Measurements from ENCODE around the gene SCN9A. TPM values are rescaled to one million over a fixed set of nuclear protein-coding genes. Genes with fewer than 3 reads are reported as not detected.

Gene SCN9A
- total RNA-seq, 1 experiment from 2014 or later: 3.4 TPM

GRCh38 chr2:166238176-166238575 lies 137.6 kb downstream of the SCN9A start:
- no peaks in the 10 kb centered on the region for H3K9me3 ChIP-seq (ENCODE audit: insufficient read depth, low read depth)
- no peaks in the 10 kb centered on the region for H3F3A ChIP-seq (ENCODE audit: insufficient read depth, low read depth)
- CTCF ChIA-PET: no interaction called here
- no peaks in the 10 kb centered on the region for H4K20me1 ChIP-seq (ENCODE audit: insufficient read depth)
- POLR2A ChIA-PET (ENCODE audit: unreplicated experiment): no interaction called here
- intact Hi-C loops (cut with micrococcal nuclease; ENCODE audit: unreplicated experiment): loop anchor here (10.0 kb wide), 1 partner anchor 1977 kb away; no protein-coding TSS in a partner anchor
- H3K27ac ChIP-seq: no peak overlapping the region
- H3K9me2 ChIP-seq (ENCODE audit: insufficient read depth): no peaks in the 10 kb centered on the region
- no peak overlapping the region for H3K4me3 ChIP-seq
- no TSS peak for BruUV-seq (replicated peaks)
- TF ChIP-seq EZH2 (IDR thresholded peaks at IDR 0.05; ENCODE audit: low read depth): no peak
- no peak for DNase-seq
- no peaks in the 10 kb centered on the region for H3K36me3 ChIP-seq (ENCODE audit: low read depth)
- H2AFZ ChIP-seq: no peak overlapping the region
- H3K79me2 ChIP-seq (ENCODE audit: low read depth): no peaks in the 10 kb centered on the region
- no peaks in the 10 kb centered on the region for H3K27me3 ChIP-seq (ENCODE audit: insufficient read depth, low read depth)
- H3K4me2 ChIP-seq: no peak overlapping the region
- H3K4me1 ChIP-seq (replicated peaks; ENCODE audit: insufficient read depth): peaks cover 9% of the 10 kb centered on the region; the same call in 1 of the 2 replicates

- peaks cover 2% of the 10 kb centered on the region for H3K4me1 ChIP-seq (replicated peaks; ENCODE audit: insufficient read depth)
- no peaks in the 10 kb centered on the region for H3K9me2 ChIP-seq (ENCODE audit: insufficient read depth)
- TF ChIP-seq EZH2 (IDR thresholded peaks at IDR 0.05; ENCODE audit: low read depth): no peak
- TF ChIP-seq, protein P1, sequence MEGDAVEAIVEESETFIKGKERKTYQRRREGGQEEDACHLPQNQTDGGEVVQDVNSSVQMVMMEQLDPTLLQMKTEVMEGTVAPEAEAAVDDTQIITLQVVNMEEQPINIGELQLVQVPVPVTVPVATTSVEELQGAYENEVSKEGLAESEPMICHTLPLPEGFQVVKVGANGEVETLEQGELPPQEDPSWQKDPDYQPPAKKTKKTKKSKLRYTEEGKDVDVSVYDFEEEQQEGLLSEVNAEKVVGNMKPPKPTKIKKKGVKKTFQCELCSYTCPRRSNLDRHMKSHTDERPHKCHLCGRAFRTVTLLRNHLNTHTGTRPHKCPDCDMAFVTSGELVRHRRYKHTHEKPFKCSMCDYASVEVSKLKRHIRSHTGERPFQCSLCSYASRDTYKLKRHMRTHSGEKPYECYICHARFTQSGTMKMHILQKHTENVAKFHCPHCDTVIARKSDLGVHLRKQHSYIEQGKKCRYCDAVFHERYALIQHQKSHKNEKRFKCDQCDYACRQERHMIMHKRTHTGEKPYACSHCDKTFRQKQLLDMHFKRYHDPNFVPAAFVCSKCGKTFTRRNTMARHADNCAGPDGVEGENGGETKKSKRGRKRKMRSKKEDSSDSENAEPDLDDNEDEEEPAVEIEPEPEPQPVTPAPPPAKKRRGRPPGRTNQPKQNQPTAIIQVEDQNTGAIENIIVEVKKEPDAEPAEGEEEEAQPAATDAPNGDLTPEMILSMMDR (conservative IDR thresholded peaks at IDR 0.05): no peak
- intact Hi-C loops (cut with micrococcal nuclease; ENCODE audit: unreplicated experiment): loop anchor here (5.0 to 10.0 kb wide), 2 partner anchors 52 to 1981 kb away; no protein-coding TSS in a partner anchor
- POLR2A ChIA-PET (ENCODE audit: unreplicated experiment): interaction anchor here (0.7 kb wide), 1 partner anchor 141 kb away, joined by 3 read pairs; no protein-coding TSS in a partner anchor
- no peaks in the 10 kb centered on the region for H3K79me2 ChIP-seq (ENCODE audit: low read depth)
- no peaks in the 10 kb centered on the region for H3K36me3 ChIP-seq (ENCODE audit: low read depth)
- H4K20me1 ChIP-seq (ENCODE audit: insufficient read depth): no peaks in the 10 kb centered on the region
- no peaks in the 10 kb centered on the region for H3K9me3 ChIP-seq (ENCODE audit: insufficient read depth, low read depth)
- CTCF ChIA-PET: no interaction called here
- no peak overlapping the region for H3K27ac ChIP-seq
- no peaks in the 10 kb centered on the region for H3F3A ChIP-seq (ENCODE audit: insufficient read depth, low read depth)
- no peak overlapping the region for H3K4me3 ChIP-seq
- H3K4me2 ChIP-seq: no peak overlapping the region
- H2AFZ ChIP-seq: no peak overlapping the region
- BruUV-seq (replicated peaks): no TSS peak
- H3K27me3 ChIP-seq (ENCODE audit: insufficient read depth, low read depth): no peaks in the 10 kb centered on the region
- DNase-seq: no peak
Measured at GRCh38 chr2:166234112-166234846, 141.5 kb downstream of the SCN9A start.

DNA sequence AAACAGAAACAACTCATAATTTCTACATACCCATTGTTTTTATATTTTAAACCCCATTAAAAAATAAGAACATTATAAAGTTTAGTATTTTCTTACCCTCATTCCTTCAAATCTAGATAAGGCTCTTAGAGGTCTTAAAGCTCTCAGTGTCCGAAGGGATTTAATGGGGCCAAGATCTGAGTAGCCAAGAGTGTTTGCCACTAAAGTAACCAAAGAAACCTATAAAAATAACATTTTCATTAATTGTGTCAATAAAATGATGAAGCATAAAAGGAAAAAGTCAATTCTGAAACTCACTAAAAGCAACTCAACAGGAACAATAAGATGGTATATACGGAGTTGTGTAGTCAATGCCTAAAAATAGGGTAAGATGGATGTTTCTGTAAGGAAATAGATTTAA lies 142.5 kb downstream of the SCN9A start:
- Histone ChIP-seq H3K27ac (no peak overlapping the region), H3K79me2 (ENCODE audit: low read depth) (no peaks in the 10 kb centered on the region), H4K20me1 (ENCODE audit: insufficient read depth) (no peaks in the 10 kb centered on the region), H3K9me2 (ENCODE audit: insufficient read depth) (no peaks in the 10 kb centered on the region), H3K27me3 (ENCODE audit: insufficient read depth, low read depth) (no peaks in the 10 kb centered on the region), H3K4me1 (replicated peaks; ENCODE audit: insufficient read depth) (no peaks in the 10 kb centered on the region; the same call in 1 of the 2 replicates), H3K9me3 (ENCODE audit: insufficient read depth, low read depth) (no peaks in the 10 kb centered on the region), H3K4me3 (no peak overlapping the region), H3F3A (ENCODE audit: insufficient read depth, low read depth) (no peaks in the 10 kb centered on the region), H3K4me2 (no peak overlapping the region), H2AFZ (no peak overlapping the region), H3K36me3 (ENCODE audit: low read depth) (no peaks in the 10 kb centered on the region)
- DNase-seq: no peak
- ChIA-PET CTCF (no interaction called here), POLR2A (ENCODE audit: unreplicated experiment) (no interaction called here)
- intact Hi-C loops (cut with micrococcal nuclease; ENCODE audit: unreplicated experiment): loop anchor here (5.0 to 10.0 kb wide), 2 partner anchors 51 to 1982 kb away; no protein-coding TSS in a partner anchor
- no TSS peak for BruUV-seq (replicated peaks)
- TF ChIP-seq, protein P1 (conservative IDR thresholded peaks at IDR 0.05): no peak
- TF ChIP-seq EZH2 (IDR thresholded peaks at IDR 0.05; ENCODE audit: low read depth): no peak

All from PC-9 (cell line).